VCaP (cell line): ENCODE data around the gene BAD.

Experiments
- H3K27ac ChIP-seq: fragments of 450-650 bp; 2 replicates; pipeline ENCODE4 v1.5.1; 2017
- TF ChIP-seq, protein P1 (sequence below): fragments of 450-650 bp; conservative IDR thresholded peaks from 2 replicates; pipeline ENCODE4 v1.5.1; 2017; ENCODE audit warnings: mild to moderate bottlenecking, moderate library complexity

The BAD gene

DNA sequence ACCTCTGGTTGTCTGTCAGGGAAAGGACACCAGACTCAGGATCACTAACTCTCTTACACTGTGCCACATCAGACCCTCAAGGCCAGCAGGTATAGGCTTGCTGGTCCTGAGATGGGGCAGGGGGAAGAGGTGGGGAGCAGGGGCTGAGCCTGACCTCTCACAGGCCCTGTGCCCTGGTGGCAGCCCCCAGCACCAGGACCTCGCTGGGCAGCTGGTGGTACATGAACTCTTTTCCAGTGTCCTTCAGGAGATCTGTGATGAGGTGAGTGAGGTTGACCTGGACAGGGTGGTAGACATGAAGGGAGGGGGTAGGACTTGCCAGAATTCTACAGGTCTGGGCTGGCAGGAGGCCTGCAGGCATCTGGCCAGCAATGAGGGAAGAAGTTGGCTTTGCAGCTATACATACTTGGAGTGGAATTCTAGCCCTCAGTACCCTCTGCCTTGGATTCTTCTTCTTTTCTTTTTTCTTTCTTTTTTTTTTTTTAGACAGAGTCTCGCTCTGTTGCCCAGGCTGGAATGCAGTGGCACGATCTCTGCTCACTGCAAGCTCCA, 57.0 kb downstream of the BAD start:
- H3K27ac ChIP-seq: peak overlapping the region; percentile 94
- TF ChIP-seq, protein P1, sequence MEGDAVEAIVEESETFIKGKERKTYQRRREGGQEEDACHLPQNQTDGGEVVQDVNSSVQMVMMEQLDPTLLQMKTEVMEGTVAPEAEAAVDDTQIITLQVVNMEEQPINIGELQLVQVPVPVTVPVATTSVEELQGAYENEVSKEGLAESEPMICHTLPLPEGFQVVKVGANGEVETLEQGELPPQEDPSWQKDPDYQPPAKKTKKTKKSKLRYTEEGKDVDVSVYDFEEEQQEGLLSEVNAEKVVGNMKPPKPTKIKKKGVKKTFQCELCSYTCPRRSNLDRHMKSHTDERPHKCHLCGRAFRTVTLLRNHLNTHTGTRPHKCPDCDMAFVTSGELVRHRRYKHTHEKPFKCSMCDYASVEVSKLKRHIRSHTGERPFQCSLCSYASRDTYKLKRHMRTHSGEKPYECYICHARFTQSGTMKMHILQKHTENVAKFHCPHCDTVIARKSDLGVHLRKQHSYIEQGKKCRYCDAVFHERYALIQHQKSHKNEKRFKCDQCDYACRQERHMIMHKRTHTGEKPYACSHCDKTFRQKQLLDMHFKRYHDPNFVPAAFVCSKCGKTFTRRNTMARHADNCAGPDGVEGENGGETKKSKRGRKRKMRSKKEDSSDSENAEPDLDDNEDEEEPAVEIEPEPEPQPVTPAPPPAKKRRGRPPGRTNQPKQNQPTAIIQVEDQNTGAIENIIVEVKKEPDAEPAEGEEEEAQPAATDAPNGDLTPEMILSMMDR: no peak

DNA sequence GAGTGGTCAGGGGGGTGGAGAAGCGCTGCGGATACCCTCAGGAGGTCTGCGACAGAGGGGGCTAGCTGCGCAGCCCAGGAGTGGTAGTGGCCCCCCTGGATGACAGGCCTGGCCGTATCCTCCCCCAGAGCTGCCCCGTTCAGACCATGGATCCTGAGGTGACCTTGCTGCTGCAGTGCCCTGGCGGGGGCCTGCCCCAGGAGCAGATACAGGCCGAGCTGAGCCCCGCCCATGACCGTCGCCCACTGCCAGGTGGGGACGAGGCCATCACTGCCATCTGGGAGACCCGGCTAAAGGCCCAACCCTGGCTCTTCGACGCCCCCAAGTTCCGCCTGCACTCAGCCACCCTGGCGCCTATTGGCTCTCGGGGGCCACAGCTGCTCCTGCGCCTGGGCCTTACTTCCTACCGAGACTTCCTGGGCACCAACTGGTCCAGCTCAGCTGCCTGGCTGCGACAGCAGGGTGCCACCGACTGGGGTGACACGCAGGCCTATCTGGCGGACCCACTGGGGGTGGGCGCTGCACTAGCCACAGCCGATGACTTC, 57.9 kb downstream of the BAD start:
- TF ChIP-seq, protein P1: no peak
- H3K27ac ChIP-seq: peak overlapping the region; percentile 94

- TF ChIP-seq, protein P1: peak; percentile 67
- peak within 1 kb of the TSS; percentile 94 for H3K27ac ChIP-seq
Measured at GRCh38 chr11:64225608-64226506, 58.6 kb downstream of the BAD start, which contains the start of the genes NUDT22 and TRPT1. Gene NUDT22, plus strand, starts transcription at chr11:64226274. Its CDS starts 379 bp downstream, at chr11:64226653. Gene TRPT1, minus strand, starts transcription at chr11:64226186. Its CDS starts 326 bp downstream, at chr11:64225860.

DNA sequence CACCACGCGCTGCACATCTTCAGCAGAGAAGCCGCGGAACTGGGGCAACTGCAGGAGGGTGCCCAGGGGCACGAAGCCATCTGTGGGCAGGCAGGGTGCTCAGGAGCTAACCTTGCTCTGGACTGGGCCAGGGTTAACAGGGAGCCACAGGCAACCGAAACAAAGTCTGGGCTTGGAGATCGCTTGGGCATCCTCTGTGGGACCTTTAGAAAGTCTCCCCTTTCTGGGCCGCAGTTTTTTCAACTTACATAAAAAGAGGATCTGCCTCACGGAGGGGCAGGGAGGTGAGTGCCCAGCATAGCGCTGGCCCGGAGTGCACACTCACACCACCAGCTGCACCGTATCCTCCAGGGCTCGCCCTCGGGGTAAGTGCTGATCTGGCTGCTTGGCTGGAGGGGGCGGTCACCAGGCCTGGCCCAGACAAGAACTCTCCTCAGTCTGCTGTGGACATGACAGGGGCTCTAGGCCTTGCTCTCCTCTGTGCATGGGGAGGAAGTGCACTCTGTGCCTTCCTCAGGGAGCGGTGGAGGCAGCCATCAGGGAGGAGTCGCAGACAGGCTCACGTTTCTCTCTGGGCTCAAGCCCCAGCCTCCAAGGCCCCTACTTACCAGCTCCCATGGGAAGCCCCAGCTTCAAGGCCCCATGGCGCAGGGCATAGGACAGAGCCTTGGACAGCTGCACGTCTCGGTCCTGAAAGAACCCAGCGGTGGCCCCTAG, 59.4 kb downstream of the BAD start:
- H3K27ac ChIP-seq: peak overlapping the region; percentile 94
- TF ChIP-seq, protein P1: no peak

GRCh38 chr11:64224151-64224890, 60.1 kb downstream of the BAD start:
- peak overlapping the region; percentile 94 for H3K27ac ChIP-seq

DNA sequence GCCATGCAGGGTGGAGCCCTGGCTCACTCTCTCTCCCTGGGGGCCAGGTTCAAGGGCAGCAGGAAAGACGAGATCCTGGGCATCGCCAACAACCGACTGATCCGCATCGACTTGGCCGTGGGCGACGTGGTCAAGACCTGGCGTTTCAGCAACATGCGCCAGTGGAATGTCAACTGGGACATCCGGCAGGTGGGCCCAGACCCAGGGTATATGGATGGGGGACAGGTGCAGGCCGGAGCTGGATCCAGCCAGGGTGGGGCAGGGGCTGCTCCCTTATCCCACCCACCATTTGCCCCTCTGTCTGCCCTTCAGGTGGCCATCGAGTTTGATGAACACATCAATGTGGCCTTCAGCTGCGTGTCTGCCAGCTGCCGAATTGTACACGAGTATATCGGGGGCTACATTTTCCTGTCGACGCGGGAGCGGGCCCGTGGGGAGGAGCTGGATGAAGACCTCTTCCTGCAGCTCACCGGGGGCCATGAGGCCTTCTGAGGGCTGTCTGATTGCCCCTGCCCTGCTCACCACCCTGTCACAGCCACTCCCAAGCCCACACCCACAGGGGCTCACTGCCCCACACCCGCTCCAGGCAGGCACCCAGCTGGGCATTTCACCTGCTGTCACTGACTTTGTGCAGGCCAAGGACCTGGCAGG, 61.3 kb downstream of the BAD start:
- TF ChIP-seq, protein P1: no peak

More at GRCh38 chr11:64224151-64224890, 60.1 kb downstream of the BAD start:
- TF ChIP-seq, protein P1: no peak

More for the DNA sequence above, 61.3 kb downstream of the BAD start:
- H3K27ac ChIP-seq: peak overlapping the region; percentile 94
